NB4 (cell line): Measurements from ENCODE around the gene TYW1B.
"Not testable (repeated sequence)": the region's sequence is repeated elsewhere in the genome, so short reads cannot be mapped to it uniquely, and the experiment has no call there.

Experiments used
- MAX ChIP-seq: IDR thresholded peaks from 2 replicates; pipeline ENCODE4 v1.6.1; 2011; ENCODE audit warnings: low read depth, low read length
- MYC ChIP-seq: IDR thresholded peaks from 2 replicates; pipeline ENCODE4 v1.6.1; 2011; ENCODE audit warnings: low read depth, low read length
- POLR2A ChIP-seq: IDR thresholded peaks from 2 replicates; pipeline ENCODE4 v1.6.1; 2011; ENCODE audit warnings: mild to moderate bottlenecking; ENCODE audit not compliant: insufficient read length; ENCODE audit errors: extremely low read depth
- TF ChIP-seq, protein P1 (sequence below): IDR thresholded peaks from one replicate; pipeline ENCODE4 v1.5.1; 2012; ENCODE audit warnings: low read depth, low read length

GRCh38 chr7:72772627-72773026, 55.4 kb downstream of the TYW1B start:
- TF ChIP-seq, protein P1, sequence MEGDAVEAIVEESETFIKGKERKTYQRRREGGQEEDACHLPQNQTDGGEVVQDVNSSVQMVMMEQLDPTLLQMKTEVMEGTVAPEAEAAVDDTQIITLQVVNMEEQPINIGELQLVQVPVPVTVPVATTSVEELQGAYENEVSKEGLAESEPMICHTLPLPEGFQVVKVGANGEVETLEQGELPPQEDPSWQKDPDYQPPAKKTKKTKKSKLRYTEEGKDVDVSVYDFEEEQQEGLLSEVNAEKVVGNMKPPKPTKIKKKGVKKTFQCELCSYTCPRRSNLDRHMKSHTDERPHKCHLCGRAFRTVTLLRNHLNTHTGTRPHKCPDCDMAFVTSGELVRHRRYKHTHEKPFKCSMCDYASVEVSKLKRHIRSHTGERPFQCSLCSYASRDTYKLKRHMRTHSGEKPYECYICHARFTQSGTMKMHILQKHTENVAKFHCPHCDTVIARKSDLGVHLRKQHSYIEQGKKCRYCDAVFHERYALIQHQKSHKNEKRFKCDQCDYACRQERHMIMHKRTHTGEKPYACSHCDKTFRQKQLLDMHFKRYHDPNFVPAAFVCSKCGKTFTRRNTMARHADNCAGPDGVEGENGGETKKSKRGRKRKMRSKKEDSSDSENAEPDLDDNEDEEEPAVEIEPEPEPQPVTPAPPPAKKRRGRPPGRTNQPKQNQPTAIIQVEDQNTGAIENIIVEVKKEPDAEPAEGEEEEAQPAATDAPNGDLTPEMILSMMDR, result not testable (repeated sequence)
- not testable (repeated sequence) for TF ChIP-seq POLR2A, MYC, MAX
